Hepatocyte (in vitro differentiated cells): Measurements from ENCODE around the gene TSACC. TPM values are rescaled to one million over a fixed set of nuclear protein-coding genes. Genes with fewer than 3 reads are reported as not detected.

Experiments used
- DNase-seq: peaks from one replicate; pipeline ENCODE4 v3.0.0-alpha.2; 2016; ENCODE audit warnings: low spot score
- H2AFZ ChIP-seq: fragments of 200-600 bp; sonication (generic); 2 replicates; pipeline ENCODE4 v1.6.0; 2016; ENCODE audit warnings: antibody characterized with exemption, mild to moderate bottlenecking
- H3K27ac ChIP-seq: fragments of 200-600 bp; sonication (generic); 2 replicates; pipeline ENCODE4 v1.5.1; 2016; ENCODE audit warnings: mild to moderate bottlenecking
- H3K27me3 ChIP-seq: fragments of 200-600 bp; sonication (generic); 2 replicates; pipeline ENCODE4 v1.6.1; 2016
- H3K36me3 ChIP-seq: fragments of 200-600 bp; sonication (generic); replicated peaks from 2 replicates; pipeline ENCODE4 v1.5.1; 2016; ENCODE audit warnings: low read depth; ENCODE audit not compliant: insufficient read depth
- H3K4me1 ChIP-seq: fragments of 200-600 bp; sonication (generic); 2 replicates; pipeline ENCODE4 v1.5.1; 2016; ENCODE audit warnings: mild to moderate bottlenecking, moderate library complexity; ENCODE audit not compliant: insufficient read depth
- H3K4me2 ChIP-seq: fragments of 200-600 bp; sonication (generic); 2 replicates; pipeline ENCODE4 v1.6.0; 2016
- H3K4me3 ChIP-seq: fragments of 200-600 bp; sonication (generic); 2 replicates; pipeline ENCODE4 v1.5.1; 2016; ENCODE audit warnings: mild to moderate bottlenecking
- H3K79me2 ChIP-seq: fragments of 200-600 bp; sonication (generic); 2 replicates; pipeline ENCODE4 v1.6.0; 2017; ENCODE audit warnings: mild to moderate bottlenecking
- H3K9me2 ChIP-seq: fragments of 200-600 bp; sonication (generic); replicated peaks from 2 replicates; pipeline ENCODE4 v1.6.0; 2017; ENCODE audit warnings: mild to moderate bottlenecking; ENCODE audit not compliant: insufficient read depth
- H3K9me3 ChIP-seq: fragments of 200-600 bp; sonication (generic); 2 replicates; pipeline ENCODE4 v1.5.1; 2016; ENCODE audit warnings: low read depth, mild to moderate bottlenecking
- H4K20me1 ChIP-seq: fragments of 200-600 bp; sonication (generic); 2 replicates; pipeline ENCODE4 v1.6.0; 2016; ENCODE audit warnings: mild to moderate bottlenecking; ENCODE audit not compliant: insufficient read depth, poor library complexity, severe bottlenecking
- CTCF ChIP-seq: fragments of 200-600 bp; sonication (generic); IDR thresholded peaks from 2 replicates; pipeline ENCODE4 v1.5.1; 2016; ENCODE audit warnings: antibody characterized with exemption, mild to moderate bottlenecking; ENCODE audit not compliant: poor library complexity
- EZH2 ChIP-seq: fragments of 200-600 bp; sonication (generic); IDR thresholded peaks from 2 replicates; pipeline ENCODE4 v1.6.1; 2016; ENCODE audit warnings: antibody characterized with exemption, mild to moderate bottlenecking, borderline replicate concordance
- EZH2phosphoT487 ChIP-seq: fragments of 200-600 bp; sonication (generic); IDR thresholded peaks from one replicate; pipeline ENCODE4 v1.6.1; 2018; ENCODE audit warnings: antibody characterized with exemption, mild to moderate bottlenecking, low read depth, moderate library complexity; ENCODE audit not compliant: unreplicated experiment, severe bottlenecking
- WGBS: methylation state at CpG from one replicate; pipeline ENCODE4 v1.1.6; 2016; ENCODE audit warnings: low lambda C conversion rate; ENCODE audit errors: missing lambda C conversion rate; 5-methylcytosine and 5-hydroxymethylcytosine counted together
- polyA plus RNA-seq: library from polyadenylated mRNA; unstranded; fragments of >200 nt; fragmentation: Nextera tagmentation; extraction: Ambion mirVana; gene quantifications from 2 replicates; pipeline ENCODE4 v1.2.1, GENCODE V29; 2016
- total RNA-seq: library from RNA; depleted of rRNA; stranded (reverse); fragments of >200 nt; gene quantifications from 2 replicates; pipeline ENCODE4 v1.2.3, GENCODE V29; 2014

Gene TSACC
- total and polyA plus RNA-seq, 2 experiments from 2014 or later = 1.5 TPM; not detected in 1

- Histone ChIP-seq H3K4me3 (no peak overlapping the region), H3K79me2 (no peaks in the 10 kb centered on the region), H2AFZ (no peak overlapping the region), H3K27ac (no peak overlapping the region), H3K27me3 (no peaks in the 10 kb centered on the region), H3K4me2 (no peak overlapping the region), H4K20me1 (no peaks in the 10 kb centered on the region), H3K9me3 (no peaks in the 10 kb centered on the region), H3K4me1 (peaks cover 17% of the 10 kb centered on the region), H3K36me3 (no peaks in the 10 kb centered on the region), H3K9me2 (no peaks in the 10 kb centered on the region)
- TF ChIP-seq EZH2 (no peak), EZH2phosphoT487 (no peak), CTCF (no peak)
- DNase-seq = no peak
- 91% methylated on average over 20 of the region's 20 CpGs for WGBS
These were observed 38.9 kb downstream of the TSACC start for GRCh38 chr1:156376958-156377919.

GRCh38 chr1:156378557-156378956, 40.2 kb downstream of the TSACC start:
- WGBS = 53% methylated on average over 6 of the region's 6 CpGs
- Histone ChIP-seq H3K36me3 (no peaks in the 10 kb centered on the region), H3K9me2 (no peaks in the 10 kb centered on the region), H2AFZ (no peak overlapping the region), H3K27ac (no peak overlapping the region), H3K79me2 (no peaks in the 10 kb centered on the region), H4K20me1 (no peaks in the 10 kb centered on the region), H3K4me3 (no peak overlapping the region), H3K9me3 (no peaks in the 10 kb centered on the region), H3K4me2 (no peak overlapping the region), H3K27me3 (no peaks in the 10 kb centered on the region), H3K4me1 (peaks cover 13% of the 10 kb centered on the region)
- DNase-seq = no peak
- TF ChIP-seq EZH2phosphoT487 (no peak), EZH2 (no peak), CTCF (no peak)

- Histone ChIP-seq H3K4me1 (peaks cover 9% of the 10 kb centered on the region), H3K4me3 (no peak overlapping the region), H2AFZ (no peak overlapping the region), H3K27ac (peak overlapping the region; percentile 26), H3K9me2 (no peaks in the 10 kb centered on the region), H3K36me3 (no peaks in the 10 kb centered on the region), H3K9me3 (no peaks in the 10 kb centered on the region), H3K27me3 (no peaks in the 10 kb centered on the region), H3K79me2 (no peaks in the 10 kb centered on the region), H3K4me2 (no peak overlapping the region), H4K20me1 (no peaks in the 10 kb centered on the region)
- peak; percentile 57 for DNase-seq
- TF ChIP-seq EZH2phosphoT487 (no peak), CTCF (no peak), EZH2 (no peak)
- 15% methylated on average over 3 of the region's 3 CpGs for WGBS
These were observed 41.3 kb downstream of the TSACC start for GRCh38 chr1:156379420-156380165.
